ENCODE results near the gene ZMIZ1. TPM values are rescaled to one million over a fixed set of nuclear protein-coding genes. Genes with fewer than 3 reads are reported as not detected.
A peak's percentile ranks its signal among the peaks of the same experiment; 100 is the strongest.

The ZMIZ1 gene
- total RNA-seq, 1 donor from 2014 or later: 46.2 TPM

- no peak for TF ChIP-seq CTCF (IDR thresholded peaks at IDR 0.05)
- Mint-ChIP-seq H3K27ac (ENCODE audit: unreplicated experiment) (peak overlapping the region; percentile 92), H3K27me3 (ENCODE audit: low read depth) (no peaks in the 10 kb centered on the region), H3K4me3 (ENCODE audit: unreplicated experiment) (no peak overlapping the region), H3K9me3 (ENCODE audit: low read depth) (no peaks in the 10 kb centered on the region), H3K4me1 (ENCODE audit: low read depth) (peaks cover 60% of the 10 kb centered on the region), H3K36me3 (ENCODE audit: low read depth) (peaks cover 5% of the 10 kb centered on the region)
- no peak for DNase-seq (ENCODE audit: low spot score)
These were observed 200.0 kb downstream of the ZMIZ1 start for GRCh38 chr10:79268742-79269141.

GRCh38 chr10:79269443-79269842, 200.7 kb downstream of the ZMIZ1 start:
- no peak for TF ChIP-seq CTCF (IDR thresholded peaks at IDR 0.05)
- Mint-ChIP-seq H3K4me3 (ENCODE audit: unreplicated experiment) (no peak overlapping the region), H3K27ac (ENCODE audit: unreplicated experiment) (peak overlapping the region; percentile 49), H3K9me3 (ENCODE audit: low read depth) (no peaks in the 10 kb centered on the region), H3K4me1 (ENCODE audit: low read depth) (peaks cover 61% of the 10 kb centered on the region), H3K27me3 (ENCODE audit: low read depth) (no peaks in the 10 kb centered on the region), H3K36me3 (ENCODE audit: low read depth) (peaks cover 5% of the 10 kb centered on the region)
- DNase-seq (ENCODE audit: low spot score): no peak

- peaks cover 5% of the 10 kb centered on the region for H3K36me3 Mint-ChIP-seq (ENCODE audit: low read depth)
- no peak overlapping the region for H3K4me3 Mint-ChIP-seq (ENCODE audit: unreplicated experiment)
- no peak for DNase-seq (ENCODE audit: low spot score)
- H3K27me3 Mint-ChIP-seq (ENCODE audit: low read depth): no peaks in the 10 kb centered on the region
- H3K4me1 Mint-ChIP-seq (ENCODE audit: low read depth): peaks cover 57% of the 10 kb centered on the region
- H3K27ac Mint-ChIP-seq (ENCODE audit: unreplicated experiment): peak overlapping the region; percentile 41
- H3K9me3 Mint-ChIP-seq (ENCODE audit: low read depth): no peaks in the 10 kb centered on the region
- no peak for TF ChIP-seq CTCF (IDR thresholded peaks at IDR 0.05)
These were observed 201.2 kb downstream of the ZMIZ1 start for GRCh38 chr10:79269969-79270368.

DNA sequence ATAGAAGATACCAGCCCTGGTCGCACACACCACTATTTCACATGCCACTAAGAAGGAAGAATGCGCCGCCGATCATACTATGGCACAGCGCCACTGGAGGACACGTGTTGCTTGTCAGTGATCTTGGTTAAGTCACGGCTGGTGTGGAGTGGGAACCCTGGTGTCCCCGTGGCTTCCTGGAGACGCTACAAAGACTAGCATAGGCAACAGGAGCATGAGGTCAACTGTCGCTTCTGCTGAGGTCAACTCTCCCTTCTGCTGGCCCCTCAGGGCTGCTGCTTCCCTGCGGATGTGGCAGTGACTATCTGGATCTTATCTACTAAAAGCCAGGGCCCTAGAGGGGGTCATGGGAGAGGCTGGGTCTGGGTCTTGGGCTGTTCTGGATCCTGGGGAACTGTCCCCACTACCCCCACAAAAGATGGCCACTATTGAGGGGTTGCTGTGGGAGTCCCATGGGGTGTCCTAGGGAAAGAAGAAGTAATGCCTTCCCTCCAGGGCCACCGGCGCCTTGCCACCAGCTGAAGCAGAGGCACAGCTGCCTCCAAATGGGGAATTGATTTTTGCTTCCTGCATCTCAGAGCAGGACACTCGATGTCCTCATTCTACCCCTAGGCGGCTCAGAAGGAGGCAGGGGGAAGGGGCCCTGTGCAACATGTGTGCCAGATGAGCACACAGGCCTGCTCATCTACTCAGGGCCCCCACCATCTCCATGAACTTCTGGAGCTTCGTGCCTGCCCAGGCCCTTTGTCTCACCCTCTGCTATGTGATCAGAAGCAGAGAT, 201.9 kb downstream of the ZMIZ1 start:
- H3K36me3 Mint-ChIP-seq (ENCODE audit: low read depth): peaks cover 5% of the 10 kb centered on the region
- DNase-seq (ENCODE audit: low spot score): no peak
- H3K4me1 Mint-ChIP-seq (ENCODE audit: low read depth): peaks cover 50% of the 10 kb centered on the region
- no peak overlapping the region for H3K27ac Mint-ChIP-seq (ENCODE audit: unreplicated experiment)
- no peaks in the 10 kb centered on the region for H3K9me3 Mint-ChIP-seq (ENCODE audit: low read depth)
- H3K27me3 Mint-ChIP-seq (ENCODE audit: low read depth): no peaks in the 10 kb centered on the region
- TF ChIP-seq CTCF (IDR thresholded peaks at IDR 0.05): no peak
- no peak overlapping the region for H3K4me3 Mint-ChIP-seq (ENCODE audit: unreplicated experiment)

DNA sequence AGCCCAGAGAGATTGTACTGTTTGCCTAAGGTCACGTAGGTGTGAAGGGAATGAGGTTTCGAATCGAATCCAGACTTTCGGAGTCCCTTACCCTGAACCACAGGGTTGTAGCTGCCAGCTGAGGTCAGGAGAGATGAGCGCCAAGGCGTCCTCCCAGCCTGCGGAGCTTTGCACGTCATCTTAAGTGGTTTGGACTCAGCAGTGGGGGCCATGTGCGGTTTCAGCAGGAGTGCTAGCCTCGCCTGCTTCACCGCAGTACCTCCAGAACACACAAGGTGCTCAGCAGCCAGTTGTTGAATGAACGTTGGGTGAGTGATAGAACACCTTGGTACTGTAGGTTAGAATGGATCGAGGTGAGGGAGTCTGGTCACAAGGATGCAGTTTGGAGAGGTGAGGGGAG, 203.6 kb downstream of the ZMIZ1 start:
- H3K27ac Mint-ChIP-seq (ENCODE audit: unreplicated experiment): no peak overlapping the region
- no peak for DNase-seq (ENCODE audit: low spot score)
- no peaks in the 10 kb centered on the region for H3K9me3 Mint-ChIP-seq (ENCODE audit: low read depth)
- peaks cover 5% of the 10 kb centered on the region for H3K36me3 Mint-ChIP-seq (ENCODE audit: low read depth)
- no peak overlapping the region for H3K4me3 Mint-ChIP-seq (ENCODE audit: unreplicated experiment)
- no peak for TF ChIP-seq CTCF (IDR thresholded peaks at IDR 0.05)
- H3K27me3 Mint-ChIP-seq (ENCODE audit: low read depth): no peaks in the 10 kb centered on the region
- H3K4me1 Mint-ChIP-seq (ENCODE audit: low read depth): peaks cover 33% of the 10 kb centered on the region
